HG03064 (cell line): ENCODE results near the gene OR52M1.

ENCODE experiments used
- ATAC-seq: cut with Tn5 transposase; IDR thresholded peaks from one replicate; pipeline ENCODE4 v1.9.1; 2021; ENCODE audit warnings: low read depth; ENCODE audit not compliant: unreplicated experiment

The OR52M1 gene

GRCh38 chr11:4565371-4565770, 20.4 kb downstream of the OR52M1 start:
- ATAC-seq = no peak

GRCh38 chr11:4569075-4569474, 24.1 kb downstream of the OR52M1 start:
- ATAC-seq = no peak

DNA sequence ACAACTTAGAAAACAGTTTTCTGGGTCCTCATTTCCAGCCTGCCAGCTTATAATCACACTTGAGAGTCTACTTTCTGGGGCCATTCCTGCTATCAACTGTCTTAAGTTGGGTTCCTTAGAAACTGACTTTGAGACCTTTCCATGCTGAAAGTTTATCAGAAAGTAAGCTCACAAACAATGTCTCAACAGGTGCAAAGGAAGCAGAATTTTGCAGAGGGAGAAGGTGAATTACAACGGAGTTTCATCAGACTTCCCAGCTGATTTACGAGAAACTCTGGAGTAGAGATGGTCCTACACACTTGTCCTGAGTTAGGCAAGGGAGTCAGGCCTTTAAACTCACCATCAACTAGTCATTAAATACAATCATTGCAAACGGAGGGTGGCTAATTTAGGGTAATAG, 31.9 kb downstream of the OR52M1 start:
- no peak for ATAC-seq

DNA sequence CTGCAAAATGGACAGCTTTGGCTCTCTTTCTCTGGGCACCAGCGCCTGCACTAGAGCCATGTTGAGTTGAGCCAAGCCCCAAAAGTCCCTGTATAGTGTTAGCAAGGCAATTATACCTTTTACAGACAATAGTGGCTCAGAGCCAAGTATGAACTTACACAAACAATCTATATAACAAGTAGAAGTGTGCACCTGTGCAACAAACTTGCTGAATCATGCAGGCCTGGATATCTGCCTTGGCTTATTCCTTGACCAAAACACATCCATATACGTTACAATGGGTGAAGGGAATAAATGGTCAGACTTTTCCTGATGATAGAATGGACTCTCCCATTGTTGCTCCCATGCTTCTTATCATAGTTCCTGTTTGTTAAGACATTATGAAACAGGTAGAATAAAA, 32.8 kb downstream of the OR52M1 start:
- ATAC-seq = no peak

DNA sequence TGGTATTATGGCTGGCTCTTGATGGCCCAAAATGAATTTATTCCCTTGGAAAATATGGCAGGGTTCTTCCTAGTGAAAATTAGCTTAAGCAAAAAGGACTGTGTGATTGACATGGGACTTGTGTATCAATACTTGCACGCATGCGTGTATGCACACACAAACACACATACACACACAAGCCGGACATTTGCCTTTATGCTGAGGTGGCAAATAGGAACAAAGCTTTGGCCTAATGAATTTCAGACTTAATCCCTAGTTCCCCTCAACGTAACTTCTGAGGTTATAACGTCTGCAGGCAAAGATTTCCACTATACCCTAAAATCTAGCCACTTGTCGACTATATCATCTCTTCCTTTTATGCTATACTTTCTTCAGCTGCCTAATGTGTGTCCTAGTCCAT, 33.6 kb downstream of the OR52M1 start:
- ATAC-seq = no peak

DNA sequence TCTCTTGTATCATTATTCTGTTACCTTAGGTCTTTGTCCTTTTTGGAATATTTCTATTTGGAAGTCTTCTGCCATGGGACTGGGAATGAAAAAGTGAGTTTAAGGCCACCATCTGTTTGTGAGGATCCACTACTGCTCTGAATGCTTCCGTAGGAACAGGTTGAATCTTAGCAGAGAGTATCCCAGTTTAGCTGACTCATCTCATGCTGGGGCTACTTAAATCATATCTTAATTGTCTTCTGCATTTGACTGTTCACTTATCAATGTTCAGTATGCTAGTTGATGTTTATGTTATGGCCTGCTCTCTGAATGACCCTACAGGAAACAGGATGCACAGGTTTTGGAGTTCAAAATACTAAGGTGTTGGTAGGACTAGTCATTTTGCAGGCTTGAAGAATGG, 35.1 kb downstream of the OR52M1 start:
- ATAC-seq = no peak

GRCh38 chr11:4581443-4581842, 36.5 kb downstream of the OR52M1 start, which contains the start of gene OR52I2:
Gene OR52I2 (plus strand): TSS chr11:4581743.
- no peak for ATAC-seq

DNA sequence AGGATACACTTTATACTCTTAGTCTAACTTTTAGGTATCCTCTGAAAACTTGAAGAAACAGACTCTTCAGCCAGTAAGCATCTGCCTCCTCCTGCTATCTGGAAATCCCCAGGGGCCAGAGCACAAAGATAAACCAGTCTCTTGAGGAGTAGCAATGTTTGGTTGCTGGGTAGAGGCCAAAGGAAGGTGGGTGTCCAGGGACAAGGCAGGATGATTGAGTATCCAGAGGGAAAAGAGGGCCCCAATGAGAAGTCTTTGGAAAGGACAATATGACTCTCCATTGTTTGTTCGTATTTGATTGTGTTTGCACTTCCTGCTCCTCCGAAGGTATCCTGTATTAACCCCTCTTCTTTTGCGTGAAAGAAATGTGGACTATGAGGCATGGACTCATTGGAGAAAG, 44.0 kb downstream of the OR52M1 start:
- ATAC-seq = no peak

DNA sequence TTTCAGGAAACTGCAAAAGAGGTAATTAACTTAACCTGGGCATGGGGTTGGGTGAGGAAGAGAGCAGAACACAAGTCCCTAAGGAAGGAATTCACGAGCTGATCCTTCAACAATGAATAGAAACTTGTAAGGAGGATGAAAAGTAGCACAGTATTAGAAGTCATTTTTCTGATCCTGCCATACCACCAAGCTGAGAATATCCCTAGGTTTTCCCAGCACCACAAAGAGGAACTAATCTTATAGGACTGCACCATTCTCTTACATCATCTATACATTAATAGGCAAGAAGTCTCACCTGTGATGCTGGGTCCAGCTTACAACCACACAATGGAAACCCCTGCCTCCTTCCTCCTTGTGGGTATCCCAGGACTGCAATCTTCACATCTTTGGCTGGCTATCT, 48.7 kb downstream of the OR52M1 start, which contains the start of gene OR52I1:
Gene OR52I1, plus strand, starts transcription at position 301 of the 400 bp plus-strand sequence. Its CDS starts 0 bp downstream, at position 301.
- ATAC-seq = no peak
